A549 (cell line): ENCODE measurements around the gene GNLY. TPM values are rescaled to one million over a fixed set of nuclear protein-coding genes. Genes with fewer than 3 reads are reported as not detected.

Experiments used
- ATAC-seq, 2 experiments: fragments of 200-7000 bp in 1 of 2; fragments of >200 bp in 1 of 2; cut with Nextera tagmentation in 1 of 2; cut with Tn5 transposase in 1 of 2; 3 replicates each; pipeline versions ENCODE4 v1.8.0 to v1.9.1; 2018 to 2020; ENCODE audit warnings: mild to moderate bottlenecking in 1 of 2, moderate library complexity in 1 of 2
- CTCF ChIA-PET: fragments of 300-600 bp; sonication (Branson Sonifier 250); formaldehyde crosslinking; extraction: SDS; loops from one replicate; lab custom pipeline; 2021; ENCODE audit warnings: antibody characterized with exemption, inconsistent platforms; lab: Yijun Ruan, JAX
- POLR2A ChIA-PET: fragments of 350-600 bp; formaldehyde crosslinking; extraction: SDS; loops from one replicate; lab custom pipeline; 2021; ENCODE audit warnings: antibody characterized with exemption, inconsistent platforms; lab: Yijun Ruan, JAX
- DNase-seq, 2 experiments: peaks; one replicate each; pipeline versions ENCODE4 v3.0.0 to v3.0.0-alpha.2; 2011 to 2016; ENCODE audit warnings: low read depth in 1 of 2, low spot score in 1 of 2
- FAIRE-seq: peaks from 2 replicates; lab custom pipeline; 2011; peaks lifted over from hg19 to GRCh38; lab: Jason Lieb, UNC
- H3K27ac ChIP-seq, 2 experiments: fragments of >200 bp; sonication (Bioruptor Twin); formaldehyde crosslinking; 3 replicates each; pipeline ENCODE4 v1.5.1; 2016 to 2017
- H3K4me1 ChIP-seq: fragments of >200 bp; sonication (Bioruptor Twin); formaldehyde crosslinking; 3 replicates; pipeline ENCODE4 v1.6.1; 2016
- H3K4me2 ChIP-seq: fragments of >200 bp; sonication (Bioruptor Twin); formaldehyde crosslinking; 3 replicates; pipeline ENCODE4 v1.6.1; 2016
- H3K4me3 ChIP-seq: fragments of >200 bp; sonication (Bioruptor Twin); formaldehyde crosslinking; 3 replicates; pipeline ENCODE4 v1.5.1; 2016
- H3K9me3 ChIP-seq: fragments of >200 bp; sonication (Bioruptor Twin); formaldehyde crosslinking; 3 replicates; pipeline ENCODE4 v1.6.1; 2016
- ATOH8 ChIP-seq: fragments of 250-450 bp; sonication (Bioruptor Pico); IDR thresholded peaks from 2 replicates; pipeline ENCODE4 v1.5.0; 2020; ENCODE audit warnings: low read depth, mild to moderate bottlenecking, moderate library complexity
- CHD4 ChIP-seq: fragments of 200-600 bp; sonication (generic); IDR thresholded peaks from 2 replicates; pipeline ENCODE4 v1.6.1; 2016; ENCODE audit warnings: antibody characterized with exemption, mild to moderate bottlenecking, borderline replicate concordance
- E2F6 ChIP-seq: IDR thresholded peaks from 2 replicates; pipeline ENCODE4 v1.6.1; 2012; ENCODE audit warnings: low read depth, borderline replicate concordance
- EHMT2 ChIP-seq: fragments of 200-600 bp; sonication (generic); IDR thresholded peaks from 2 replicates; pipeline ENCODE4 v1.6.1; 2016; ENCODE audit warnings: antibody characterized with exemption, low read depth, mild to moderate bottlenecking, moderate library complexity
- EP300 ChIP-seq, 2 experiments: fragments of >200 bp; sonication (Bioruptor Twin); formaldehyde crosslinking; IDR thresholded peaks; 2 replicates in 1 of 2; 3 replicates in 1 of 2; pipeline ENCODE4 v1.6.1; 2016 to 2017
- HES2 ChIP-seq: fragments of >200 bp; sonication (Bioruptor Twin); formaldehyde crosslinking; IDR thresholded peaks from 2 replicates; pipeline ENCODE4 v1.6.1; 2016
- HOXB13 ChIP-seq: fragments of 250-450 bp; sonication (Bioruptor Pico); IDR thresholded peaks from 2 replicates; pipeline ENCODE4 v1.5.0; 2020; ENCODE audit warnings: low read depth, mild to moderate bottlenecking, moderate library complexity
- HOXB5 ChIP-seq: fragments of 250-450 bp; sonication (Bioruptor Pico); IDR thresholded peaks from 2 replicates; pipeline ENCODE4 v1.5.0; 2020; ENCODE audit warnings: mild to moderate bottlenecking, moderate library complexity
- JUN ChIP-seq, 2 experiments: fragments of >200 bp; sonication (Bioruptor Twin); formaldehyde crosslinking; IDR thresholded peaks; 2 replicates in 1 of 2; 3 replicates in 1 of 2; pipeline ENCODE4 v1.6.1; 2016 to 2017
- JUNB ChIP-seq: fragments of >200 bp; sonication (Bioruptor Twin); formaldehyde crosslinking; IDR thresholded peaks from 2 replicates; pipeline ENCODE4 v1.6.1; 2016
- KDM5A ChIP-seq: fragments of 200-600 bp; sonication (generic); IDR thresholded peaks from 2 replicates; pipeline ENCODE4 v1.6.1; 2016; ENCODE audit warnings: antibody characterized with exemption, mild to moderate bottlenecking
- NPAS2 ChIP-seq: fragments of 250-450 bp; sonication (Bioruptor Pico); IDR thresholded peaks from 2 replicates; pipeline ENCODE4 v1.8.0; 2022; ENCODE audit warnings: mild to moderate bottlenecking, moderate library complexity, borderline replicate concordance
- NR3C1 ChIP-seq: fragments of >200 bp; sonication (Bioruptor Twin); formaldehyde crosslinking; IDR thresholded peaks from 3 replicates; pipeline ENCODE4 v1.6.1; 2017
- PHF8 ChIP-seq: fragments of 200-600 bp; sonication (generic); IDR thresholded peaks from 2 replicates; pipeline ENCODE4 v1.6.1; 2016; ENCODE audit warnings: low read depth, mild to moderate bottlenecking, antibody characterized with exemption, moderate library complexity, borderline replicate concordance
- POLR2AphosphoS2 ChIP-seq: conservative IDR thresholded peaks from 2 replicates; pipeline ENCODE4 v1.6.1; 2012; ENCODE audit warnings: low read length, improper control_type of control experiment, inconsistent platforms
- RAD21 ChIP-seq, 2 experiments: fragments of >200 bp in 1 of 2; sonication (Bioruptor Twin) in 1 of 2; formaldehyde crosslinking in 1 of 2; IDR thresholded peaks in 1 of 2; conservative IDR thresholded peaks in 1 of 2; 2 replicates in 1 of 2; 3 replicates in 1 of 2; pipeline ENCODE4 v1.6.1; 2012 to 2018; ENCODE audit warnings: inconsistent platforms in 1 of 2
- RARB ChIP-seq: fragments of 250-450 bp; sonication (Bioruptor Pico); IDR thresholded peaks from 2 replicates; pipeline ENCODE4 v1.8.0; 2021; ENCODE audit warnings: mild to moderate bottlenecking, moderate library complexity
- RFX5 ChIP-seq: fragments of 450-650 bp; IDR thresholded peaks from 2 replicates; pipeline ENCODE4 v1.7.1; 2014; ENCODE audit warnings: antibody characterized with exemption, mild to moderate bottlenecking, moderate library complexity
- TFCP2L1 ChIP-seq: fragments of 250-450 bp; sonication (Bioruptor Pico); IDR thresholded peaks from 2 replicates; pipeline ENCODE4 v1.5.0; 2021; ENCODE audit warnings: mild to moderate bottlenecking
- TP53 ChIP-seq: fragments of 250-450 bp; sonication (Bioruptor Pico); IDR thresholded peaks from 2 replicates; pipeline ENCODE4 v1.5.0; 2021; ENCODE audit warnings: mild to moderate bottlenecking, moderate library complexity
- USF2 ChIP-seq: fragments of 450-650 bp; IDR thresholded peaks from 2 replicates; pipeline ENCODE4 v1.6.1; 2014; ENCODE audit warnings: antibody characterized with exemption
- ZNF302 ChIP-seq: fragments of 250-450 bp; sonication (Bioruptor Pico); IDR thresholded peaks from 2 replicates; pipeline ENCODE4 v1.9.0; 2021; ENCODE audit warnings: inconsistent platforms, mild to moderate bottlenecking, moderate library complexity
- WGBS: methylation state at CpG from one replicate; pipeline ENCODE4 v1.1.6; 2017; ENCODE audit errors: missing lambda C conversion rate; 5-methylcytosine and 5-hydroxymethylcytosine counted together
- polyA plus RNA-seq, 4 experiments: library from polyadenylated mRNA; depleted of rRNA in 3 of 4; stranded (reverse); fragments of >200 nt; fragmentation: RNase III in 1 of 4; extraction: RNeasy Plus Mini Kit Qiagen cat#74134 plus additional on column Dnase treatment in 1 of 4; gene quantifications; 2 replicates in 3 of 4; 3 replicates in 1 of 4; pipeline ENCODE4 v1.2.3, GENCODE V29; 2011 to 2017

GNLY gene
- polyA plus RNA-seq, 2 of the 4 experiments (the other 2 are of a cell fraction): not detected

- TF ChIP-seq RARB (CRISPR knock-in tag): no peak
- TF ChIP-seq TFCP2L1 (CRISPR knock-in tag): no peak
- TF ChIP-seq E2F6: no peak
- TF ChIP-seq, all 56 proteins: peak for 0
- H3K4me3 ChIP-seq: no peak overlapping the region
- H3K27ac ChIP-seq: peak overlapping the region; percentile 6 to 93
- POLR2A ChIA-PET: no interaction called here
- CTCF ChIA-PET: interaction anchor here (1.4 to 63.0 kb wide), 8 partner anchors 10 to 343 kb away, joined by 3 to 1675 read pairs (median 4); partner anchors contain the start of gene ST3GAL5
- peaks cover 5% of the 10 kb centered on the region; the same call in 2 of the 3 replicates for H3K9me3 ChIP-seq
- no peak for DNase-seq
- FAIRE-seq: no peak
- peaks cover 26% of the 10 kb centered on the region for H3K4me1 ChIP-seq
- 68% methylated on average over 5 of the region's 5 CpGs for WGBS
- H3K4me2 ChIP-seq: 0 out of 3 replicates have a peak overlapping the region, but pooled peaks have one; percentile 2
- ATAC-seq: peak in 1 of 2 experiments; percentile 7; a peak in 2 of 6 replicates
Measured at GRCh38 chr2:85734942-85735608, 40.9 kb downstream of the GNLY start.

- TF ChIP-seq HOXB5 (no peak), PHF8 (no peak), NR3C1 (no peak), KDM5A (no peak), USF2 (no peak), JUNB (no peak), CHD4 (no peak), ZNF302 (CRISPR knock-in tag) (no peak), NPAS2 (CRISPR knock-in tag) (no peak), JUN (IDR thresholded peaks at IDR 0.05) (no peak), RFX5 (no peak), ATOH8 (CRISPR knock-in tag) (no peak), EHMT2 (no peak), RAD21 (conservative IDR thresholded peaks at IDR 0.05 in 1 of 2, IDR thresholded peaks at IDR 0.05 in 1 of 2) (no peak)
- Histone ChIP-seq H3K27ac (peak overlapping the region; percentile 6 to 93), H3K4me2 (0 out of 3 replicates have a peak overlapping the region, but pooled peaks have one; percentile 2), H3K9me3 (peaks cover 9% of the 10 kb centered on the region), H3K4me1 (peaks cover 26% of the 10 kb centered on the region), H3K4me3 (no peak overlapping the region)
- CTCF ChIA-PET: interaction anchor here (0.6 to 63.0 kb wide), 11 partner anchors 10 to 342 kb away, joined by 3 to 1675 read pairs (median 5); partner anchors contain the start of gene ATOH8
- FAIRE-seq (no peak), DNase-seq (no peak), ATAC-seq (no peak)
- POLR2A ChIA-PET: no interaction called here
Measured at GRCh38 chr2:85735691-85736090, 41.5 kb downstream of the GNLY start.

- no peak overlapping the region for H3K4me3 ChIP-seq
- no peak overlapping the region for H3K4me2 ChIP-seq
- H3K9me3 ChIP-seq: peaks cover 9% of the 10 kb centered on the region
- no peak for DNase-seq
- 97% methylated on average over 7 of the region's 7 CpGs for WGBS
- CTCF ChIA-PET: interaction anchor here (0.6 to 63.0 kb wide), 13 partner anchors 7 to 344 kb away, joined by 3 to 1675 read pairs (median 5); partner anchors contain the start of gene ATOH8
- no peak for TF ChIP-seq HOXB13
- no peak for TF ChIP-seq RFX5
- TF ChIP-seq TP53 (CRISPR knock-in tag): no peak
- TF ChIP-seq HES2: no peak
- TF ChIP-seq PHF8: no peak
- TF ChIP-seq POLR2AphosphoS2: no peak
- TF ChIP-seq KDM5A: no peak
- no peak for TF ChIP-seq EP300 (IDR thresholded peaks at IDR 0.05)
- no peak for TF ChIP-seq JUNB
- TF ChIP-seq, all 56 proteins: peak for 0
- Histone ChIP-seq H3K27ac (peak overlapping the region; percentile 15 to 93; a peak in 3 of 6 replicates), H3K4me1 (peaks cover 36% of the 10 kb centered on the region)
- FAIRE-seq: no peak
- ATAC-seq: no peak
- POLR2A ChIA-PET: no interaction called here
Measured at GRCh38 chr2:85736456-85737355, 42.5 kb downstream of the GNLY start.
